Body of pancreas (tissue), 4 donors: Measurements from ENCODE around the gene DYNC1LI1. TPM values are rescaled to one million over a fixed set of nuclear protein-coding genes. Genes with fewer than 3 reads are reported as not detected.

Source experiments
- ATAC-seq: fragments of 150-250 bp; one replicate; pipeline ENCODE4 v1.9.1; 2016
- DNase-seq, 4 donors: peaks; one replicate each; pipeline ENCODE4 v3.0.0-alpha.2; 2019
- H3K27ac ChIP-seq, 4 donors: fragments of 200-600 bp; sonication (generic); 1 replicate in 3 of 4; 2 replicates in 1 of 4; pipeline versions ENCODE4 v1.5.1 to v1.6.1; 2016 to 2019; ENCODE audit warnings: mild to moderate bottlenecking in 1 of 4, mixed read lengths in 1 of 4, moderate library complexity in 1 of 4
- H3K27me3 ChIP-seq, 2 donors: fragments of 200-600 bp; sonication (generic); one replicate each; pipeline ENCODE4 v1.6.0; 2016; ENCODE audit warnings: mild to moderate bottlenecking in 1 of 2
- H3K36me3 ChIP-seq, 2 donors: fragments of 200-600 bp; sonication (generic); replicated peaks in 1 of 2; 2 replicates each; pipeline ENCODE4 v1.5.1; 2016; ENCODE audit warnings: low read depth in 2 of 2; ENCODE audit not compliant: insufficient read depth in 1 of 2
- H3K4me1 ChIP-seq: fragments of 200-600 bp; sonication (generic); one replicate; pipeline ENCODE4 v1.6.0; 2016
- H3K4me3 ChIP-seq, 2 donors: fragments of 200-600 bp; sonication (generic); 1 replicate in 1 of 2; 2 replicates in 1 of 2; pipeline ENCODE4 v1.5.1; 2016 to 2019
- H3K9me3 ChIP-seq, 3 donors: fragments of 200-600 bp; sonication (generic); 1 replicate in 2 of 3; 2 replicates in 1 of 3; pipeline ENCODE4 v1.5.1; 2016
- POLR2A ChIP-seq, 3 donors: fragments of 450-650 bp; IDR thresholded peaks; one replicate each; pipeline ENCODE4 v1.6.1; 2016; ENCODE audit warnings: antibody characterized with exemption in 3 of 3, mild to moderate bottlenecking in 2 of 3
- WGBS, 2 donors: methylation state at CpG; one replicate each; pipeline ENCODE4 v1.1.5; 2017; 5-methylcytosine and 5-hydroxymethylcytosine counted together
- intact Hi-C: fragments of 100-400 bp; cut with DNase I; formaldehyde crosslinking; loops from one replicate; pipeline ENCODE4 v1.15.1; 2023
- total RNA-seq, 2 donors: library from RNA; depleted of rRNA; stranded (reverse); fragments of >200 nt; gene quantifications; one replicate each; pipeline ENCODE4 v1.1.0, GENCODE V29; 2016
- TF ChIP-seq, protein P1 (sequence below), 7 experiments: fragments of 450-650 bp in 4 of 7; fragments of 200-600 bp in 3 of 7; sonication (generic) in 3 of 7; IDR thresholded peaks; one replicate each; pipeline ENCODE4 v1.5.1; 2016 to 2019; ENCODE audit warnings: antibody characterized with exemption in 7 of 7

Gene DYNC1LI1
- total RNA-seq, 2 donors from 2014 or later, result 7.6 to 16.3 TPM

GRCh38 chr3:32571192-32571485, 481 bp upstream of the DYNC1LI1 start:
- Histone ChIP-seq H3K36me3 (no peaks in the 10 kb centered on the region), H3K27me3 (no peaks in the 10 kb centered on the region), H3K4me3 (peak overlapping the region; percentile 53 to 86), H3K27ac (peak overlapping the region; percentile 76 to 98 (median 94)), H3K4me1 (peaks cover 23% of the 10 kb centered on the region), H3K9me3 (no peaks in the 10 kb centered on the region)
- WGBS, 2 donors, result 0 to 3% methylated on average over 5 to 14 of the region's 14 CpGs
- intact Hi-C loops, result no loop called here
- no peak for DNase-seq
- peak; percentile 57 for ATAC-seq
- TF ChIP-seq, protein P1, sequence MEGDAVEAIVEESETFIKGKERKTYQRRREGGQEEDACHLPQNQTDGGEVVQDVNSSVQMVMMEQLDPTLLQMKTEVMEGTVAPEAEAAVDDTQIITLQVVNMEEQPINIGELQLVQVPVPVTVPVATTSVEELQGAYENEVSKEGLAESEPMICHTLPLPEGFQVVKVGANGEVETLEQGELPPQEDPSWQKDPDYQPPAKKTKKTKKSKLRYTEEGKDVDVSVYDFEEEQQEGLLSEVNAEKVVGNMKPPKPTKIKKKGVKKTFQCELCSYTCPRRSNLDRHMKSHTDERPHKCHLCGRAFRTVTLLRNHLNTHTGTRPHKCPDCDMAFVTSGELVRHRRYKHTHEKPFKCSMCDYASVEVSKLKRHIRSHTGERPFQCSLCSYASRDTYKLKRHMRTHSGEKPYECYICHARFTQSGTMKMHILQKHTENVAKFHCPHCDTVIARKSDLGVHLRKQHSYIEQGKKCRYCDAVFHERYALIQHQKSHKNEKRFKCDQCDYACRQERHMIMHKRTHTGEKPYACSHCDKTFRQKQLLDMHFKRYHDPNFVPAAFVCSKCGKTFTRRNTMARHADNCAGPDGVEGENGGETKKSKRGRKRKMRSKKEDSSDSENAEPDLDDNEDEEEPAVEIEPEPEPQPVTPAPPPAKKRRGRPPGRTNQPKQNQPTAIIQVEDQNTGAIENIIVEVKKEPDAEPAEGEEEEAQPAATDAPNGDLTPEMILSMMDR (IDR thresholded peaks at IDR 0.05), result no peak
- TF ChIP-seq POLR2A (IDR thresholded peaks at IDR 0.05), result no peak

GRCh38 chr3:32569540-32570420, 878 bp downstream of the DYNC1LI1 start:
- peak overlapping the region; percentile 76 to 98 (median 94) for H3K27ac ChIP-seq
- H3K4me1 ChIP-seq, result peaks cover 23% of the 10 kb centered on the region
- intact Hi-C loops, result loop anchor here (10.0 kb wide), 1 partner anchor 115 kb away; the partner anchor contains the start of gene CNOT10
- H3K9me3 ChIP-seq, result no peaks in the 10 kb centered on the region
- no peaks in the 10 kb centered on the region for H3K36me3 ChIP-seq
- DNase-seq (peak; percentile 64 to 76 (median 64)), ATAC-seq (peak; percentile 62)
- no peak for TF ChIP-seq POLR2A (IDR thresholded peaks at IDR 0.05)
- TF ChIP-seq, protein P1 (IDR thresholded peaks at IDR 0.05), result no peak
- 1 to 2% methylated on average over 17 to 33 of the region's 40 CpGs for WGBS, 2 donors
- no peaks in the 10 kb centered on the region for H3K27me3 ChIP-seq
- H3K4me3 ChIP-seq, result peak overlapping the region; percentile 53 to 86

GRCh38 chr3:32568953-32569352, 1.7 kb downstream of the DYNC1LI1 start:
- intact Hi-C loops, result loop anchor here (10.0 kb wide), 1 partner anchor 116 kb away; the partner anchor contains the start of gene CNOT10
- Histone ChIP-seq H3K27ac (peak overlapping the region in 1 of 4 donors; percentile 98), H3K9me3 (no peaks in the 10 kb centered on the region), H3K27me3 (no peaks in the 10 kb centered on the region), H3K4me1 (peaks cover 23% of the 10 kb centered on the region), H3K36me3 (no peaks in the 10 kb centered on the region), H3K4me3 (no peak overlapping the region)
- no peak for DNase-seq
- TF ChIP-seq, protein P1 (IDR thresholded peaks at IDR 0.05), result no peak
- TF ChIP-seq POLR2A (IDR thresholded peaks at IDR 0.05), result no peak
- WGBS, 2 donors, result 47 to 59% methylated on average over 2 of the region's 2 CpGs
- no peak for ATAC-seq

- no peaks in the 10 kb centered on the region for H3K27me3 ChIP-seq
- WGBS, 2 donors, result 88 to 100% methylated on average over 1 of the region's 1 CpG
- no peaks in the 10 kb centered on the region for H3K36me3 ChIP-seq
- intact Hi-C loops, result loop anchor here (10.0 kb wide), 1 partner anchor 121 kb away; the partner anchor contains the start of gene CNOT10
- no peak for TF ChIP-seq POLR2A (IDR thresholded peaks at IDR 0.05)
- TF ChIP-seq, protein P1 (IDR thresholded peaks at IDR 0.05), result no peak
- peaks cover 8% of the 10 kb centered on the region for H3K4me1 ChIP-seq
- ATAC-seq, result no peak
- no peak overlapping the region for H3K4me3 ChIP-seq
- no peaks in the 10 kb centered on the region for H3K9me3 ChIP-seq
- DNase-seq, result no peak
- H3K27ac ChIP-seq, result no peak overlapping the region
These were observed 6.5 kb downstream of the DYNC1LI1 start for GRCh38 chr3:32564195-32564594.
